GM21723 (cell line): Measurements from ENCODE around the gene ABLIM1.

Source experiments
- ATAC-seq: cut with Tn5 transposase; IDR thresholded peaks from one replicate; pipeline ENCODE4 v1.9.1; 2021; ENCODE audit warnings: mild to moderate bottlenecking, moderate library complexity; ENCODE audit not compliant: unreplicated experiment

ABLIM1 gene

DNA sequence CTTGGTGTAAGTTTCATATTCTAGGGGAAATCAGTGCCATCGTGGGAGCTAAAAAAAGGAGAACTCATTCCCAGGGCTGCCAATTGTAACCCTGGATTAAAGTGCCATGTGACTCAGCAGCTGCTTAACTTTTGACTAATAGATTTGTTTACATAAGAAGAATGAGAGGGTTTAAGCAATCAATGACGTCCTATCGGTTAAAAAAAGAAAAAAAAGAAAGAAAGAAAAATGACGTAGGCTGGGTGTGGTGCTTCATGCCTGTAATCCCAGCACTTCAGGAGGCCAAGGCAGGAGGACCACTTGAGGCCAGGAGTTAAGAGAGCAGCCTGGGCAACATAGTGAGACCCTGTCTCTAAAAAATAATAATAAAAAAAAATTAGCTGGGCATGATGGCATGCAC lies 137.6 kb downstream of the ABLIM1 start:
- no peak for ATAC-seq

DNA sequence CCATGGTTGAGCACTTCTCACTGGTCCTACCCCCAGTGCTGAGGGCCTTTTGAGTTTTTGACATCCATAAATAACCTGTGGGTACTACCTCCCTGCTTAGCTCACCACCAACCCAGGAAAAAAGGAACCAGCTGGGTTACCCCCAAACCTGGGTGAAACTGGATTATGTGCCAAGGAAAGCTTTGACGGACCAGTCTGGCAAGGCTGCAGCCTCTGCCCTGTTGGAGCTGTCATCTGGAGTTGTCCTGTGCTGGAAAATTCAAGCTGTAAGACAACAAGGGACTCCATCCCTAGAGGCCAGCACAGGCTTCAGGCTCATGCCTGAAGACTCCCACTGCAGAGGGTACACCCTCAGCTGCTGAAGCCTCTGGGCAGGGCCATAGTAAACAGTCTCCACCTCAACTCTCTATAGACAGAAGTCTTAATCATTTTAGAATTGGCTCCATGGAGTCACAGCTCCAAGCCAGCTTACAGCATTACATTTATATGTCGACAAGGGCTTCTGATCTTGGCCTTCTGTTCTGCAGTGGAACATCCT lies 138.2 kb downstream of the ABLIM1 start:
- no peak for ATAC-seq

DNA sequence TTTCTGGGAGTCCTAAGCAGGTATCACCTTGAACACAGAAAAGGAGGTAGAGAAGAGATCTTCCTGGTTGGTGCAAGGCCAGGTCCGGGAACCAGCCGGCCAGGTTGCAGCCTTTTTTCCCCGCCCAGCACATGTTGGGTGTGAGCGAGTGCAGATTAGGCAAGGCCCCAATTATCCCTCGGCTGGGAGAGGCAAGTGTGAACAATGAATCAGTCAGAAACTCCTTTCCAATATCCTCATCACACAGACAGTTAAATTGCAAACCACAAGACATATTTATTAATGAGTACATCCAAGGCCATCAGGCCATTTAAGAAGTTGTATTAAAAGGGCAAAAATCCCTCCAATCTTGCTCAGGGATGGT lies 138.8 kb downstream of the ABLIM1 start:
- ATAC-seq, result no peak

DNA sequence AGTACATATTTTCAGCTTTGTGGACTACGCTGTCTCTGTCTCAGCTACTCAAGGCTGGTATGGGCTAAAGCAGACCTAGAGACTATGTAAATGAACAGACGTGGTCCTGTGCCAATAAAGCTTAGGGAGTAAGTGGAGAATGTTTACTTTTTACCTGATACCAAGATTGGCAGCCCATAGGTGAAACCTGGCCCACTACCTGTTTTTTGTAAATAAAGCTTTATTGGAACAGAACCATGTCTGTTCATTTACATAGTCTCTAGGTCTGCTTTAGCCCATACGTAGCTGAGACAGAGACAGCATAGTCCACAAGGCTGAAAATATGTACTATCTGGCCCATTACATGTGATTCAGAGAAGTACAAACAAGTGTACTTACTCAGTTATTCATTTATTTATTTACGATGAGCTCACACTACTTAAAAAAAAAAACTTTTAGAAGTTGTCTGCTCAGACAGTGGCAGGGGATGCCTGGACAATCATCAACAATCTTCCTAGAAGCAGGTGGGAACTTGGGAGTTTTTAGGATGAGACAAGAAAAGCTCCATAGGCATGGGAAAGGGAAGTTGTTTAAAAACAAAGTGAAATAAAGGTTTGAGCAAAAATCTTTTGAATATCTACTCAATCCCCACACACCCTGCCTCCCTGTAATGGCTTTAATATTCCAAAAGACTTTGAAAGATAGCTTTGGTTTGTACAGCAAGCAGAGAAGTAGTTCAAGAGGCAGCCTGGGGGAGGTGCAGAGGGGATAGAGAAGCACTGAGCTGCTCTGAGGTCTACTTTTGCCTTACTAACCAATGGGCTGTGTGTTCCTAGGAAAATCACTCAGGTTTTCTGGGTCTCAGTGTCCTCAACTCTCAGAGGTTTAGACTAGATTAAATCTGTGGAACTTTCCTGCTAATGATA lies 139.4 kb downstream of the ABLIM1 start:
- no peak for ATAC-seq

DNA sequence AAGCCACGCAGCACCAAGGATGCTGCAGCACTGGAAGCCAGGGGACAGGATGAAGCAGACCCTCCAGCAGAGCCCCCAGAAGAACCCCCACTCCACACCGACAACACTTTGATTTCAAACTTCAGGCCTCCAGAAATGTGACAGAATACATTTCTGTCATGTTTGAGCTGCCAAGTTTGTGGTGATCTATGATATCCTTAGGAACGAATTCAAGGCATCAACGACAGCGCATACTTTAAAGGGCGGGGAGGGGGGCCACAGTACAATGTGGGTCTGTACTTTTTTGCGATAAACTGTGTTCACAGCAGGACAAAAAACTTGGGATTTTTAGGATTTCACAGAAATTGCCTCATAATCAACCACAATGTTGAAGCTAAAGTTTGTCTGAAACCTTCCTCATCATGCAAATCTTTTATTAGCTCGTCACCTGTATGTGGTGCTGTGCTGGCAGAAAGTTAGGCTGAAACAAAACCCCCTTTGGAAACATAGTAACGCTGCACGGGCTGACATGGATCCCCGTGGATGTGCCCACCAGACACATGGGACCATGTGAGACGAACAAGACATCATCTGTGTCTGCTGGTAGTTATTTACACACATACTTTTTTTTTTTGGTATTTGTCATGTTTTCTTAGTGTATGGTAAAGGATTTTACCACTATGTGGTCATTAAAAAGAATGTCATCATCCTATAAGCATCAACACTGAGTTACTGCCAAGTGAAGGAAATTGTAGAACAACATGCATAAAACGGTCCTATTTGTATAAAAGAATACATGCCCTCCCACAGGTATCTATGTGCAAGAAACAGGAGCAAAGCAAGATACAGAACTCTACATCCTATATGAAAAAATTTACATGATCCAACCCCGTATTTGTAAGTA lies 140.5 kb downstream of the ABLIM1 start:
- no peak for ATAC-seq

DNA sequence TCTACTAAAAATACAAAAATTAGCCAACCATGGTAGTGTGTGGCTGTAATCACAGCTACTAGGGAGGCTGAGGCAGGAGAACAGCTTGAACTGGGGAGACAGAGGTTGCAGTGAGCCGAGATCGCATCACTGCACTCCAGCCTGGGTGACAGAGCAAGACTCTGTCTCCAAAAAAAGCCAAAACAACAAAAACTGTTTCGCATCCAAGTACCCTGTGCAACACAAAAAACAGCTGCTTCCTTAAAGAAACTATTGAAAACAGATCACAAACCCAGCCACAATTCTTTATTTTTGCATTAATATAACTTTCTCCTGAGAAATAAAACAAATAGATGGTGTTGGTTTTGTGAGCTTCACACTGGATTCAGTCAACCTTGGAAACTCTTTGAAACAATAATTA lies 141.7 kb downstream of the ABLIM1 start:
- ATAC-seq, result no peak

DNA sequence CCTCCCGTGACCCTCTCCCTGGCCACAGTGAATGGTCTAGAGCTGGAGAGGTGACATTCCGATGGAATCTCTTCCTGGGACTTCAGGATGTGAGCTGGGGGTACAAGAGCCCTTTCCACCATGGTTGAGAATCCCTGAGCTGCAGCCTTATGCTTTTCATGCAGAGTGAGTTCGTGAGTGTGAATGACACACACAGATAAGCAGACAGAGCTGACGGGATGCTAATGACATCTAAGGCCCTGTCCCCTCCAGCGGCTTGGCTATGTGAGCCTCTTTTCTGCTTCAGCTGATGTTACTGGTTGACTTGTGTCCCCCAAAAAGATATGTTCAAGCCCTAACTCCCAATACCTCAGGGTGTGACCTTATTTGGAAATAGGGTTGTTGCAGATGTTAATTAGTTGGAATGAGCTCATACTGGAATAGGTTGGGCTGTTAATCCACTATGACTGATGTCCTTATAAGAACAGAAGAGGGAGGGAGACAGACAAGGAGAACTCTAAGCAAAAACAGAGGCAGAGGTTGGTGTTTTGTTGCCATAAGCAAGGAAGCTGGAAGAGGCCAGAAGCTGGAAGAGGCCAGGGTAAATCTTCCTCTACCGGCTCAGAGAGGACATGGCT lies 142.7 kb downstream of the ABLIM1 start:
- ATAC-seq, result no peak

DNA sequence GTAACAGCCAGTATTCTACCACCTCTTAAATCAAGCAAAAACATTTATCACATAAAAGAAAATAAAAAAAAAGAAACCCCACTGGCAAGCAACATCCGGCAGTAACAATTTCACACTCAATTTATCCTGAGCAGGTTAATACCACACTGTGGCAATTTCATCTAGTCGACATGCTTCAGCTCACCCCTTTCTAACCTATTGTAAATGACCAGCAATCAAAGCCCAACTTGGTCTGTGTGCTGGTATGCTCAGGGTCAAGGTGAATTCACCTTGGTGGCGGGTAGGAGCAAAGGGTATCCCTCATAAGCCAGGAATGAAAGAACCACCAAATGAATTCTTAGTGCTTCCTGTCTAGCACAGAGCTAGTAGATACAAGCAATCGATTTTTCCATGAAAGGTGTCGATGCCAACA lies 144.7 kb downstream of the ABLIM1 start:
- ATAC-seq, result no peak

DNA sequence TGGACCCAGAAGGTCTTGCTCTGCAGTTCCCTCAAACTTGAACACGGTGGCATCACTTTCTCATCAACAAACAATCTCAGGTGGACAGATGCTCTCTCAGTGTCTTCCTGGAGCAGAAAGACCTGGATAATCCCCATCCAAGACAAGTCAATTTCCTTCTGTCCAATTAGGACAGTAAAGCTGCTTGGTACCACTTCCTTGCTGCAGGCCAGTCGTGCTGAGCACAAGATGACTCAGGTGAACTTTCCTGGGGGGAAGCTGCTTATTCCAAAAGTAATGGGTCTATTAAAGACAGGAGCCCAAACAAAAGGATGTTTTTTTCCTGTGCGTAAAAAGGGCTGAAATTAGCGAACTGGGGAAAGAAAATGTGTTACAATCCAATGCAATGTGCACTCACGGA lies 146.2 kb downstream of the ABLIM1 start:
- no peak for ATAC-seq

DNA sequence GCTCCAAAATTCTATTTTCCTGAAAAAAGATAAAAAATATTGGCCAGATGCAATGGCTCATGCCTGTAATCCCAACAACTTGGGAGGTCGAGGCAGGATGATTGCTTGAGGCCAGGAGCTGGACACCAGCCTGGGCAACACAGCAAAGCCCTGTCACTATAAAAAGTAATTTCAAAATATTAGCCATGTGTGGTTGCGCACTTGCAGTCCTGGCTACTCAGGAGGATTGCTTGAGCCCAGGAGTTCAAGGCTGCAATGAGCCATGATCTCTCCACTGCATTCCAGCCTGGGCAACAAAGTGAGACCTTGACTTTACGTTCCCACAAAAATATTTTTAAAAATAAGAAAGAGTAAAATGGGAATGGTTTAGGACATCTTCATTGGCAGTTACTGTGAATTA lies 149.7 kb downstream of the ABLIM1 start:
- ATAC-seq, result no peak

DNA sequence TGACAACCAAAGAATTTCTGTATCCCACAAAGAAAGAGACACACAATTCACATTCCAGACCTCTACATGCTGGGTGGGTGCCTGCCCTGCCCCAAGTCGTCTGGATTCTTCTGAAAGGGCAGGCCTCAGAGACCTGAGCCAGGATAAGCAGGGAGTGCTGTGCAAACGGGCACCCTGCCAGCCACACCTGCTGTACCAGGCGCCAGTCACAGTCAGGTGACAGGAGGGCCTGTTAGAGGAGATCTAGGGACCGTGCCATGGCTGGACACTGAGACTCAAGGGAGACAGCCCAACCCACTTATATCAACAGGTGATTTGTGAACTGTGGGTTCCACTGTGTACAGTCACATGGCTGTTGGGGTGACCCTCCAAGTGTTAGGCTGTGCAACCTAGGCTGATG lies 150.6 kb downstream of the ABLIM1 start:
- ATAC-seq, result no peak

DNA sequence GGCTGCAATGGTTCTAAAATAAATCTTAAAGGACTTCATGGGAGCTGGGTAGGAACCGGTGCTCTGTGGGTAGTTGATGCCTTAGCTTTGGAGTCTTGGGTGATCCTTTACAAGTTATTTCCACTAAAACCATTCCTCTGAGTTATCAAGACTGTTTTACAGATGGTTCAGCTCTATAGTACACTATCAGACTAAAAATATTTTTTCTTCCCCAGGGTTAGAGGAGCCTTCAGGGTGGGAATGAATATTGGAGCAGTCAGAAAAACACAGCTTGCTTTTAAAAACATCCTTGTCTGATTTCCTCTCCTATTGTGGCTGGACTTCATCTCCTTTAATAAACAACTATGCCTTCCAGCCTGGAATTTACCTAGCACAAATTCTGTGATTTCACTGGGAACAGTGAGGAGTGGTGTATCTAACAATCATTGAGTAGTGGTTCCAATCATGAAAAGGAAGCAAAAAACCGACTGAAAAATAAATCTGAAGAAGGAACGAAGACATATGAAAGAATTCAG lies 151.1 kb downstream of the ABLIM1 start:
- ATAC-seq, result no peak

DNA sequence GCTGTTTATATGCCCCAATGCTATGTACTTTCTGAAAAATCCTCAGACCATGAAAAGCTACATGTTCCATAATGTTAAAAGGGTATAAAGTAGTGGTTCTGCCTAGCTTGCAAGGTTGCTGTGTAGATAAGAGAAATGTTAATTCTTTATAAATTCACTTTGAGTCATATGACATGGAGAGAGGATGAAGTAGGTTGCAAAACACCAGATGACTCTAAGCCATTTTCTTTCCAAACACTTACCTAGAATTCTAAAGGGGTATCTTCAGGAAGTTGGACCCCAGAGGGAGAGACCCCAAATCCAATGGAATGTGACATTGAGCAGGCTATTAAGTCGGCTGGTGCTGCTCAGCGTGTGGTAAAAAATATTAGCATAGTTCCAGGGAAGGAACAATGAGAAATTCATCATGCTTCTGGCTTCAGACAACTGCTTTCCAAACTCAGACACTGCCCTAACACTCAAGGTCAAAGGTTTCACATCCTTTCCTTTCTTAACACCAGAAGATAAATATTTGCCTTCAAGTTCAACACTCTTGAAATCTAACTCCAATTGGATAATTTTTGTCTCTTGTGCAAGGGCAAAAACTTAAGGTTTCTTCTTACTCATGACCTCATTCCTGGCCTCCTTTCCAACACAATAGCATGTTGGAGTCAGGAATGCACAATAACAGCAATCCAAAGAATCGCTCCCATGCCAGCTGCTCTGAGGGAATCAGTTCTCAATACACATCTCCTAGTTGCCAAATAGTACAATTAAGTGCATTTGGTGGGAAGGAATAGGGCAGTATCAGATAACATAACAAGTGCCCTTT lies 153.1 kb downstream of the ABLIM1 start:
- no peak for ATAC-seq

DNA sequence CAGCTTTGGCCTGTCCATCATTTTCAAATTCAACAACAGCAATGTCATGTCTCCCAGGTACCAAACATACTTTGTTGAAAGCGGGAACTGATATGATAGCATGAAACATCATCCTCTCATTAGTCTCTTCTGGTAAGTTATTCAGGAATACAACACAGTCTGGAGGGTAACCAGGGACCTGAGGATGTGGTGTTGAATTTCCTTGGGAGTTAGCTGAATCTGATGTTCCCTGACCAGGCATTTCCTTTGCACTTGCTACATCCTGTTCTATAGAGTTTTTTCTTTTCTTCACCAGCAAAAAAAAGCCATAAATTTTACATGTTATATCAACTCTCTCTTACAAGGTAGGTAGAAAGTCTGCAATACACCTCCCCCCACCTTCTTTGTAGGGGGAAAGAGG lies 156.0 kb downstream of the ABLIM1 start:
- no peak for ATAC-seq

DNA sequence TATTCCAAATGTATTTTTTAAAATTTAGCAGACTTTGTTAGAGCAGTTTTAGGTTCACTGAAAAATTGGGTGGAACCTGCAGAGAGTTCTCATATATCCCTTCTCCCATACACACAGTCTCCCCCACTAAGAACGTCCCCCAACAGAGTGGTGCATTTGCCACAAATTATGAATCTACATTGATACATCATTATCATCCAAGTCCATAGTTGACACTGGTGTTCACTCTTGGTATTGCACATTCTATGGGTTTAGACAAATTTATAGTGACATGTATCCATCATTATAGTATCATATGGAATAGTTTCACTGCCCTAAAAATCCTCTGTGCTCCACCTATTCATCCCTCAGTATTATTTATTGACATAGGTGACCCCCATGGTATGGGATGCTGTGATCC lies 156.4 kb downstream of the ABLIM1 start:
- ATAC-seq, result no peak

DNA sequence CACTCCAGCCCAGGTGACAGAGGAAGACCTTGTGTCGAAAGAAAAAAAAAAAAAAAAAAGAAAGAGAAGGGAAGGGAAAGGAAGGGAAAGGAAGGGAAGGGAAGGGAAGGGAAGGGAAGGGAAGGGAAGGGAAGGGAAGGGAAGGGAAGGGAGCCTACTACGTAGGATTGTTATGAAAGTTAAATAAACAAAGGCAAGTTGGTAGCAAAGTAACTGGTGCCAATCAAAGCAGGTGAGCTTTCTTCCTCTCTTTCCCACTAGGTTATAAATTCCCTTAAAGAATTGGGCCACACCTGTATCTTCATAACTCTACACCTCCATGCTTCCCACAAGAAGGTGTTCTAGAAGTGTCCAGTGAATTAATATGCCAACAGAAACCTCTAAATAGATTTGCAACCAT lies 157.4 kb downstream of the ABLIM1 start:
- no peak for ATAC-seq

DNA sequence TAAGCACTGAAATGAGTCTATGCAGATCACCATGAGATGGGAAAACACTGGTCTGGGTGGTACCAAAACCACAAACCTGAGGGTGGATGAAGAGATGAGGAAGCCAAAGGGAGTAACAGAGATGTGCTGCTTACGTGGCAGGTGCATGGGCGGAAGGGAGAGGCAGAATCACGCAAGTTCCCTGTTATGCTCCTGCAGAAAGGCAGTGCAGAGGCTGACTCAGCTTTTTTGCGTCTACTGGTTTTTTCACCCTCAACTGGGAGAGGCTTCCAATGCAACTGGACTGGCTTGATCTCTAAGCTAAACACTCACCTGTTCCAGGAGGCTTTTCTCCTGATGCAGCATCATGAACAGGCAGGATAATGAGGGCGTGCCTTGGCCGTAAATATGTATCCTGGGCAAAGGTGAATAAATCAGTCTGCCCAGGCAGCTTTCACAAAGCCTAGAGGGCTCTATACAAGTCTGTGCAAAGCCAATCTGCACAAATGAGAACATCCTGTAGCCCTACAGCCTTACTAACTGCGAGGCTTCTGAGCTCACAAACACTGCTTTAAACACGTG lies 158.4 kb downstream of the ABLIM1 start:
- peak; percentile 31 for ATAC-seq

DNA sequence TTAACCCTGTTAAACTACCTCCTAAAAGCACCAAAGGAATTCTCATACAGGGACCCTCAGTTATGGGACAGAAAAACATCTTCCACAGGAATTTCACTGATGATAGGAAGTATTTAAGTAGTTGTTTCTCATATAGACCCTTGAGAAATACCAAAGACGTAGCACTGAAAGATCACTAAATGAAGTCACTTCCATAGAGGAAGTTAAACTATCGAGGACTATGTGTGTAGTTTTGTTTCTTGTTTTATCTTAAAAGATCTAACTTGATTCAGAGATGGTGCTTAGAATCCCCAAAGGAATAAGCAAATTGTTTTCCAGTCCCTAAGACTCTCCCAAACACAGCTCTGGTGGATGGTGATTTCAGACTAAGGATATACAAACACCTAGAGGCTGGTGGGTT lies 159.0 kb downstream of the ABLIM1 start:
- ATAC-seq, result peak; percentile 27

DNA sequence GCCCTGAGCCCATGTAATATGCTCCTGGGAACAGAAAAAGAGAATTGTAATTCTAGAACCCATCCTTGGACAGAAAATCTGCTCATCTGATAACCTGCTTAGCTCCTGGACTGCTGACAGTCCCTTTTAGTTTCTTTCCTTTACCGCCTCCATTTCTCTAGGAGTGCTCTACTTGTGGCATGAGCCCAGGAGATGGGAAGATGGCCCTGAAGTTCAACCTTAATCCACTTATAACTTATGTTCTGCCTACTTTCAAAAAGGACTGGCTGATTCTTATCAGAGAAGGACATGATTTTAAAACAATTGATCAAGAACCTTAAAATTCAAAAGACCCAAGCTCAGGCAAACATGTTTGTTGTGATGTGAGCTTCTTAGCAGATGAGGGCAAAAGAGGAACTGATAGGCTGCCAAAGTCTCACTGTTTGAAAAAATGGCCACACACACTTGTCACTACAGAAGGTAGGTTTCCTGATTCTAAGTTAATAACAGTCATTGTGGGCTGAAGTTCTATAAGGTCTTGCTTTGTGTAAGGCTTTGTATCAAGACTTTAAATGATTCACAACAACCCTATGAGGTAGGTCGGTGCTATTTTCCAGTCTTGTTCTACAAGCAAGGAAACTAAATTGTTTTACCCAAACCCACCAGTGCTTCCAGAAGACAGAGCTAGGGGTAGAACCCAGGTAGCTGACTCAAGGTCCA lies 159.5 kb downstream of the ABLIM1 start:
- ATAC-seq, result peak; percentile 58
